ENCODE data around the gene PTPN14. TPM values are rescaled to one million over a fixed set of nuclear protein-coding genes. Genes with fewer than 3 reads are reported as not detected.

PTPN14 gene
- total RNA-seq, 1 experiment from 2014 or later, result 76.4 TPM

DNA sequence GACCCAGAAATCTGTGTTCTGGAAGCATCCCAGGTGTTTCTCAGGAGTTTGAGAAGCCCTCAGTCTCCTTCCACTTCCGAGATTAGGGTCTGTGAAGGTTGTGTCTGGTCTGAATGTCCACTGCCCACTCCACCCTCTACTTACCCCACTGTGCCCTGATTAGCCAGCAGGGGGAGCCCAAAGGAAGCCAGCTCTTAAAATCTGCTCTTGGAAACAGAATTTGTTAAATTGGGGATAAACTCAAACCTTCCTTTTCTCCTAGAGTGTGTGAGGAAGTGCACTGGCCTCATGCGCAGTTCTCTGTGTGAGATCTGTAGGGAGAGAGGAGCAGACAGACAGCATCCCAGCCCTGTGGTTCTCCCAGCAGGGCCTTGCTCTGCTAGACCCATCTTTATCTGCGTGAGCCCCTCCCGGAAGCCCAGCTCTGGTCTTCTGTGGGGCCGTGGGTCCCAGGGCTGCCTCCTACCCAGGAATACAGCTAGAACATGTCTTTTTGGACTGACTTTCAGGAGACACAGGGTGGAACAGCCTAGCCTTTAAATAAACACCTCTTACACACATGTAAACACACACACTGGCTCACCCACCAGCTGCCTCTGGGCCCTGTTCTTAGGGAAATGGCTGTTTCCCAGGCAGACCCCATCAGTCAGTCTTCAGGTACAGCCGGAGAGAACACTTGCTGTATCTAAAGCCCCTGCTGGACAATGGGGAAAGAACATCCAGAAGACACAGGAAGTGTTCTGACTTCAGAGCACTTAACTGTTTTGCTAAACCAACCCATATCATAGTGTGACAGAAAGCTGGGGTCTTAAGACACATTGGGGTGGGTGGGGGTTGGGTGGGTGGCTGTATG, 218.2 kb downstream of the PTPN14 start:
- Histone ChIP-seq H2BK15ac (ENCODE audit: low read depth, low read length) (no peak overlapping the region), H4K5ac (ENCODE audit: insufficient read length, low read depth, low read length) (no peak overlapping the region), H4K20me1 (ENCODE audit: control insufficient read depth, insufficient read depth, insufficient read length) (no peaks in the 10 kb centered on the region), H3K18ac (ENCODE audit: insufficient read length, low read depth, low read length) (no peak overlapping the region), H3K23ac (ENCODE audit: insufficient read length, low read depth, low read length) (no peak overlapping the region), H3K4ac (ENCODE audit: low read depth, low read length) (no peak overlapping the region), H3K23me2 (ENCODE audit: insufficient read length, low read depth, low read length, poor library complexity, severe bottlenecking) (no peaks in the 10 kb centered on the region), H4K8ac (replicated peaks; ENCODE audit: insufficient read length, low read depth, low read length) (no peak overlapping the region), H3K4me1 (ENCODE audit: insufficient read depth, low read length) (peaks cover 3% of the 10 kb centered on the region), H3K9me3 (ENCODE audit: control insufficient read depth, low read depth, low read length) (no peaks in the 10 kb centered on the region), H3K14ac (ENCODE audit: insufficient read depth, low read length) (no peak overlapping the region), H3K56ac (ENCODE audit: insufficient read length, low read depth, low read length) (no peak overlapping the region), H3K27me3 (ENCODE audit: insufficient read depth, low read length) (no peaks in the 10 kb centered on the region), H3K27ac (ENCODE audit: insufficient read length, low read depth, low read length) (no peak overlapping the region), H2AFZ (ENCODE audit: low read length) (no peak overlapping the region), H3K79me2 (ENCODE audit: insufficient read depth, low read length) (no peaks in the 10 kb centered on the region), H3K79me1 (ENCODE audit: insufficient read depth, low read depth, low read length, poor library complexity, severe bottlenecking) (no peaks in the 10 kb centered on the region), H2BK20ac (ENCODE audit: low read depth, low read length, poor library complexity, severe bottlenecking) (no peak overlapping the region), H3K9ac (ENCODE audit: extremely low read depth, insufficient read length, low read length) (no peak overlapping the region), H2BK120ac (ENCODE audit: low read depth, low read length, poor library complexity, severe bottlenecking) (no peak overlapping the region), H4K91ac (ENCODE audit: insufficient read length, low read depth, low read length) (no peak overlapping the region), H2AK5ac (ENCODE audit: insufficient read length, low read length) (no peak overlapping the region), H2BK12ac (ENCODE audit: insufficient read length, low read depth, low read length) (no peak overlapping the region), H3T11ph (ENCODE audit: low read length) (no peak overlapping the region), H3K4me2 (ENCODE audit: insufficient read depth, insufficient read length, low read length) (no peak overlapping the region), H2BK5ac (ENCODE audit: insufficient read length, low read length) (no peak overlapping the region)
- peaks cover 31 to 33% of the 10 kb centered on the region in 2 experiments for H3K4me1 Mint-ChIP-seq
- H3K27me3 Mint-ChIP-seq (ENCODE audit: low read depth), result no peaks in the 10 kb centered on the region
- TF ChIP-seq, protein P1, sequence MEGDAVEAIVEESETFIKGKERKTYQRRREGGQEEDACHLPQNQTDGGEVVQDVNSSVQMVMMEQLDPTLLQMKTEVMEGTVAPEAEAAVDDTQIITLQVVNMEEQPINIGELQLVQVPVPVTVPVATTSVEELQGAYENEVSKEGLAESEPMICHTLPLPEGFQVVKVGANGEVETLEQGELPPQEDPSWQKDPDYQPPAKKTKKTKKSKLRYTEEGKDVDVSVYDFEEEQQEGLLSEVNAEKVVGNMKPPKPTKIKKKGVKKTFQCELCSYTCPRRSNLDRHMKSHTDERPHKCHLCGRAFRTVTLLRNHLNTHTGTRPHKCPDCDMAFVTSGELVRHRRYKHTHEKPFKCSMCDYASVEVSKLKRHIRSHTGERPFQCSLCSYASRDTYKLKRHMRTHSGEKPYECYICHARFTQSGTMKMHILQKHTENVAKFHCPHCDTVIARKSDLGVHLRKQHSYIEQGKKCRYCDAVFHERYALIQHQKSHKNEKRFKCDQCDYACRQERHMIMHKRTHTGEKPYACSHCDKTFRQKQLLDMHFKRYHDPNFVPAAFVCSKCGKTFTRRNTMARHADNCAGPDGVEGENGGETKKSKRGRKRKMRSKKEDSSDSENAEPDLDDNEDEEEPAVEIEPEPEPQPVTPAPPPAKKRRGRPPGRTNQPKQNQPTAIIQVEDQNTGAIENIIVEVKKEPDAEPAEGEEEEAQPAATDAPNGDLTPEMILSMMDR (conservative IDR thresholded peaks at IDR 0.05), result peak; percentile 86
- H3K4me3 Mint-ChIP-seq, result no peak overlapping the region
- no CpG with 5 or more reads among the region's 6 CpGs for WGBS (ENCODE audit: extremely low coverage, insufficient read length, low lambda C conversion rate)
- peak overlapping the region in 1 of 3 experiments; percentile 81; a peak in 2 of 7 replicates for H3K27ac Mint-ChIP-seq
- H3K9me3 Mint-ChIP-seq, result no peaks in the 10 kb centered on the region
- H3K36me3 Mint-ChIP-seq (ENCODE audit: insufficient read depth in 1 of 3, low read depth in 3 of 3), result no peaks in the 10 kb centered on the region; a peak in 2 of 7 replicates
- peak; percentile 59 for DNase-seq
